Suppressor macrophage (primary cell): ENCODE measurements around the gene PHF3.
A peak's percentile ranks its signal among the peaks of the same experiment; 100 is the strongest.

Experiments
- DNase-seq, 4 experiments: peaks; one replicate each; pipeline ENCODE4 v3.0.0-alpha.2; 2020 to 2022
- total RNA-seq, 17 experiments: gene quantifications; one replicate each; lab custom pipeline; 2026; ENCODE audit warnings: mixed read lengths in 6 of 17, inconsistent platforms in 3 of 17; lab: John Stamatoyannopoulos, UW

PHF3 gene, protein sequence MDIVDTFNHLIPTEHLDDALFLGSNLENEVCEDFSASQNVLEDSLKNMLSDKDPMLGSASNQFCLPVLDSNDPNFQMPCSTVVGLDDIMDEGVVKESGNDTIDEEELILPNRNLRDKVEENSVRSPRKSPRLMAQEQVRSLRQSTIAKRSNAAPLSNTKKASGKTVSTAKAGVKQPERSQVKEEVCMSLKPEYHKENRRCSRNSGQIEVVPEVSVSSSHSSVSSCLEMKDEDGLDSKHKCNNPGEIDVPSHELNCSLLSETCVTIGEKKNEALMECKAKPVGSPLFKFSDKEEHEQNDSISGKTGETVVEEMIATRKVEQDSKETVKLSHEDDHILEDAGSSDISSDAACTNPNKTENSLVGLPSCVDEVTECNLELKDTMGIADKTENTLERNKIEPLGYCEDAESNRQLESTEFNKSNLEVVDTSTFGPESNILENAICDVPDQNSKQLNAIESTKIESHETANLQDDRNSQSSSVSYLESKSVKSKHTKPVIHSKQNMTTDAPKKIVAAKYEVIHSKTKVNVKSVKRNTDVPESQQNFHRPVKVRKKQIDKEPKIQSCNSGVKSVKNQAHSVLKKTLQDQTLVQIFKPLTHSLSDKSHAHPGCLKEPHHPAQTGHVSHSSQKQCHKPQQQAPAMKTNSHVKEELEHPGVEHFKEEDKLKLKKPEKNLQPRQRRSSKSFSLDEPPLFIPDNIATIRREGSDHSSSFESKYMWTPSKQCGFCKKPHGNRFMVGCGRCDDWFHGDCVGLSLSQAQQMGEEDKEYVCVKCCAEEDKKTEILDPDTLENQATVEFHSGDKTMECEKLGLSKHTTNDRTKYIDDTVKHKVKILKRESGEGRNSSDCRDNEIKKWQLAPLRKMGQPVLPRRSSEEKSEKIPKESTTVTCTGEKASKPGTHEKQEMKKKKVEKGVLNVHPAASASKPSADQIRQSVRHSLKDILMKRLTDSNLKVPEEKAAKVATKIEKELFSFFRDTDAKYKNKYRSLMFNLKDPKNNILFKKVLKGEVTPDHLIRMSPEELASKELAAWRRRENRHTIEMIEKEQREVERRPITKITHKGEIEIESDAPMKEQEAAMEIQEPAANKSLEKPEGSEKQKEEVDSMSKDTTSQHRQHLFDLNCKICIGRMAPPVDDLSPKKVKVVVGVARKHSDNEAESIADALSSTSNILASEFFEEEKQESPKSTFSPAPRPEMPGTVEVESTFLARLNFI (N-terminal part only)
- total RNA-seq = 31.3 to 129 (median 73.6) reads per million in 17 experiments

DNA sequence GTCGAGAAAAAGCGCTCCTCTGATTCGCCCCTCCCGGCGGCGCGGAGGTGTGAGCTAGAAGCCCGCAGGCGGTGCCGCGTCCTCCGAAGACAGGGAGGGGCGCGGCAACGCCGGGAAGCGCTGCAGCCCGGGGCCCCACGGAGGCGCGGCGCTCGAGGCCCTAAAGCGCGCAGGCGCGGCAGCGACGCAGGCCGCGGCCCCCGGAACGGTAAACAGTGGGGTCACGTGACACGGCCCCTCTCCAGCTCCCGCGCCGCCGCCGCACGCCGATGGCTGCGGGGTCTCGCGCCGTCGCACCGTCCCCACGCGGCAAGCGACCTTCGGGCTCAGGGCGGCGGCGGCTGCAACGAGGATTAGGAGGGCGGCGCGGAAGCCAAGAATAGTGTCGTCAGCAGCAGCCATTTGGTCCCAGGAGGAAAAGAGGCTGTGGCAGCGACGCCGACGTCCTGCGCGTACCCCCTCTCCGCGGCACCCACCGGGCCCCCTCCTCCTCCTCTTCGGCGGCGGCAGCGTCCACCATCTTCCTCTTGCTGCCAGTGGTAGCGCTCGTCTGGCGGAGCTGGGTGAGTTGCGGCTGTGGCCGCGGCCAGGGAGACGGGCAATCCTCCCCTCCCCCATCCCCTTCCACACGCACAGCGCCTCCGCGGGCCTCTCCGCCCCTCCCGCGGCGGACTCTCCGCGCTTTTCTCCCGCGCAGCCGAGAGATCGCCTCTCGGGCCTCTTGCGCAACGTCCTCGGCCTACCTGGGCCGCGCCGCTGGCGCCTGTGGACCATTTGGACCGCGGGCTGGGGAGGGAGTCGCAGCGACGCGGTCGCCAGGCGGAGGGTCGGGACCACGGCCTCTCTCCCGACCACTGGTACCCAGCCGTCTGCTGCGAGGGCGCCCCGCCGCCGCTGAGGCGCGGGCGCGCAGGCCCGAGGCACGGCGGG, at the start of gene PHF3:
Gene PHF3, plus strand, starts transcription at position 215 of the 930 bp plus-strand sequence. CDS start 10,750 bp downstream, outside the sequence.
- peak; percentile 92 to 97 (median 95) for DNase-seq

DNA sequence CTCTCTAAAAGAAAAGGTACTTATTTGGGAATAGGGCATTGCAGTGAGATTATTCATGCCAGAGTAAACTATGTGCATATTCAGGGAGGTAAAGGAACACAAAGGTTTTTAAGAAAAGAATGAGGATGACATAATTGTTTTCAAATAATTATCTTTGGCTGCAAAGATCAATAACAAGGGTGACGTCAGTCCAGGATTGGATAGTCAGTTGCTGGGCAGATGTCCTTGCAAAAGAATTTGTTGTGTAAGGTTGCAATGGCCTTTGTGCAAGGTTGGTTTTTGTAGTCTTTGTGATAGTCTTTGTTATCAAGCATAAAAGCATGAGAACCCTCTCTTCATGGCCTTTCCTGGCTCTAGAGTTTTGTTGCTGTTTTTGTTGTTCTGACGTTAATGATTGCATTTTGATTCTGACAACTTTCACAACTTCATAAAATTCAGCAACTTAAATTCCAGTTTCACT, 45.6 kb upstream of the PHF3 start:
- no peak for DNase-seq

DNA sequence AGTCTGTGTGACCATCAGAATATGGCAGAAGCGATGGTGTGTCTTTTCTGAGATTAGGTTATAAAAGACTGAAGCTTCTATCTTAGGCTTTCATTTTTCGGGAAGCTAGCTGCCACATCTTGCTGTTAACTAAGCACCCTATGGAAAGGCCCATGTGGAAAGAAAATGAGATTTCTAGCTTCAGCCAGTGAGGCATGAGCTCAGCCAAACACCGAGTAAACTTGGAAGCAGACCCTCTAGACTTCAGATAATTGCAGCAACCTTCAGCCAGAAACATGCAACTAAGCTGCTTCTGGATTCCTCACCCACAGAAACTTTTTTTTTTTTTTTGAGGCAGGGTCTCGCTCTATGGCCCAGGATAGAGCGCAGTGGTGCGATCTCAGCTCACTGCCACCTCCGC, 42.7 kb upstream of the PHF3 start:
- DNase-seq = no peak

DNA sequence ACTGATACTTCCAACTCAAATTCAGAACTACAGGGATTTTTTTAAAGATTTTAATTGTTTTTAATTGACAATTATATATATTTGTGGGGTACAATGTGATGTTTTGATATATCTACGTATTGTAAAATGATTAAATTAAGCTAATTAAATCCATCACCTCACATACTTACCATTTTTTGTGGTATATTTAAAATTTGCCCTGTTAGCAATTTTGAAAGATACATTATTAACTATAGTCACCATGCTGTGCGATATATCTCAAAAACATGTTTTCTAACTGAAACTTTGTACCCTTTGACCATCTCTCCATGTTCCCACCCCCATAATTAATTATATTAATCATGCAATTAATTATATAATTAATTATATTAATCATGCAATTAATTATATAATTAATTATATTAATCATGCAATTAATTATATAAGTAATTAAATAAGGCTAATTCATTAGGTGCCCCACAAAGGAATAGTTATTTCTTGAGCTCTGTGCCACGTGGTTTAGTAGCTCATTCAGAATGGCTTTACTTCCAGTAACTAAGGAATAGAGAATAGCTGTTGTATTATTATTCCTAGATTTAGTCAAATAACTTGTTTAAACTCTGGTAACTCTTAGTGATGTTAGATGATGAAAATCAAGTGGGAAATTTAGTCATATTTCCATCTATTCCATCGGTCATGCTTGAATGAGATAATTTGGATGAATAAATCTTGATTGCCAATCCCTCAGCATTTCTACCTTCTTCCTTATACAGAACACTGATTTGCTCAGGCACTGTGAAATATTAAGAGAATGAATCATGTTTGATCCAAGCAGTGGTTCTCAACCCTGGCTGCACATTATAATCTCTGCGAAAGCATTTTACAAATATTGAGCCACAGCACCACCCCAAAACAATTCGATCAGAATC, 38.2 kb upstream of the PHF3 start:
- DNase-seq = peak in 1 of 4 experiments; percentile 37

DNA sequence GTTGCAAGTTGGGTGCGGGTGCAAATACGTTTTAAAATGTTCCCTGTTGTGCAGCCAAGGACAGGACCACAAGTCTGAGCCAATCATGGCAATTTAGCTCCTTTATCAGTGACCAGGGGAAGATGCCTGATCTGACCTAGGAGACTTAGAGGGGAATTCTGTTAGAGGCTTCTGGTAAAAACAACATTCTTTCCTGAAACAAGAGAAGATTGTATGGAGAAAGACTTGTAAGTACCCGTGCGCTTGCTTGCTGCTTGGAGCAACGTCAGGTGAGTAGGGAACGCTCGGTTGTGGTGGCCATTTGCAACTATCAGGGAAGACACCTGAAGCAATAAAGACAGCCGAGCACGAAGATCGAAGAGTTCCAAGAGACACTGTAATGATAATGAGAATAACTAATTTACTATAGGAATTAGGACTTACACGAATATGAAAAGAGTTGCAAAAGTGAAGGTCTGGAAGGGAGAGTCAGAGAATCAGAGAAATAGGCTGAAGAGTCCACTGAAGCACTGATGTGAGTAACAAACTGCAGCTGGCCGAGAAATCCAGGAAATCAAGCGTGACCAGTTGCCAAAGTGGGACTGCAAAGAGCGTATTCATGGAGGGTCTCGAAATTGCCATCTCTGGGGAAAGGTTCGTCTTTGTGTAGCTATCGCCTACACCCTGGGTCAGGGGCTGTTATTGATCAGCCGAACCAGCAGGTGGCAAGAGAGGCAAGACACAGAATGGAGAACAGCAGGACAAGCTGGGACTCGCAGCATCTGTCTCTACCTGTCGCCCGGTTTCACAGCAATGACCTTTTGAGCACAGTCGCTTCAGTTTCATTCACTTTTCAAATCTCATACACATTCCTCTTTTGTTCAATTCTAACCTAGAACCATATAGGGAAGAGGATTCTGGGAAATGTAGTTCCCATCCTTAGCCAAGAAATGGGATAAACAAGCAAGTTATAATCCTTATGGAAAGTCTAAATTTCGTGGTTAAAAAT, 37.3 kb upstream of the PHF3 start:
- peak; percentile 64 to 78 (median 73) for DNase-seq

DNA sequence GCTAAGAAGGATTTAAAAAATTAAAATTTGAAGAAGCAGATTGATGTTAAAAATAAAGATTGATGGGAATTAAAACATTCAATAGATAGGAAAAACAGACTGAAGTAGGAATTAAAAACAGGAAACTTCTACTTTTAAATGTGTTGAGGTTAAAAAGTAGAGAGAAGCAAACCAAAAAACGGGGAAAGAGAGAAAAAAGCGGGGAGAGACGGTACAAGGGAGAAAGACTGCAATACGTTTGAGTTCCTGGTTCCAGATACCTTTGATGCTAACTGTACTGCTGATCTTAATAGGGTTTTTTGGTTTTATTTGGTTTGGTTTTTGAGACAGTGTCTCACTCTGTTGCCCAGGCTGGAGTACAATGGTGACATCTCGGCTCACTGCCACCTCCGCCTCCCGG, 36.4 kb upstream of the PHF3 start:
- no peak for DNase-seq

DNA sequence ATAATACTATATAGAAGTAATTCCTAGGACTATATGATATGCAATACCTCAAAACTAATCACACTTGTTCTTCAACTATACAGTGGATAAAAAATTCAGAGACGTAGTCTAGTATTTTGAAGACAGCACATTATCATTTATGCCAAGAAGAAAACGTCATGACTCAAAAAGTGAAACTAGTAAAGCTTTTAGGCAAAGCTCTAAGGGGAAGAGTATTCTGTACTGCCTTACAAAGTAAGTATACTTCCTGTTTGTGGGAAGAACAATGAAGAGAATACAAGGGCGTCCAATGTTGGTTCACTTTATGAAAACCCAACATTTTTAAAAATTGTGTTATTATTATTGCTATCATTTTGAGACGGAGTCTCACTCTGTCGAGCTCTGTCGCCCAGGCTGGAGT, 35.5 kb upstream of the PHF3 start:
- DNase-seq = peak in 3 of 4 experiments; percentile 21 to 67 (median 67)

DNA sequence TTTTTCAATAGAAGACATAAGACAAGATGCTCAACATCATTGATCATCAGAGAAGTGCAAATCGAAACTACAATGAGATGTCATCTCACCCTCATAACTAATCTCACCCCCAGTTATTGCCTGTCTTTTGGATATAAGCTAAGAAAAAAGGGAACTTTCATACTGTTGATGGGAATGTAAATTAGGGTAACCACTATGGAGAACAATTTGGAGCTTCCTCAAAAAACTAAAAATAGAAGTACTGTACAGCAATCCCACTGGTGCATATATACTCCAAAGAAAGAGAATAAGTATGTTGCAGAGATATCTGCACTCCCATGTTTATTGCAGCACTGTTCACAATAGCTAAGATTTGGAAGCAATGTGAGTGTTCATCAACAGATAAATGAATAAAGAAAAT, 26.4 kb upstream of the PHF3 start:
- DNase-seq = peak in 2 of 4 experiments; percentile 50 to 56

DNA sequence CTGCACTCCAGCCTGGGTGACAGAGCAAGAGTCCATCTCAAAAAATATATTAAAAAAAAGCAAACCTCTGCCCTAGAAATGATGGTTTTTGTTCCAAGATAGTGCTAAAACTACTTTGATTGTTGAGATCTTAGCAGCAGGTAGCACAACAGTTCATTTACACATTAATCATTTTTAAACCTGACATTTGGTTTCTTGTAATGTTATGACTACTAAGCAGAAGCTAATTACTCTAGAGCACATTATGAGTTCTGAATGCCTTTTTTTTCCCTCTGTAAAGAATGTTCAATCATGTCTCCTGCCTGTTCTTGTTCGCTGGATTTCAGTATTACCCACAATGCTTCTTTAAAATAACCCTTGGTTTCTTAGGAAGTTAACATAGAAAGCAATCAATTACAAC, 24.7 kb upstream of the PHF3 start:
- DNase-seq = no peak

DNA sequence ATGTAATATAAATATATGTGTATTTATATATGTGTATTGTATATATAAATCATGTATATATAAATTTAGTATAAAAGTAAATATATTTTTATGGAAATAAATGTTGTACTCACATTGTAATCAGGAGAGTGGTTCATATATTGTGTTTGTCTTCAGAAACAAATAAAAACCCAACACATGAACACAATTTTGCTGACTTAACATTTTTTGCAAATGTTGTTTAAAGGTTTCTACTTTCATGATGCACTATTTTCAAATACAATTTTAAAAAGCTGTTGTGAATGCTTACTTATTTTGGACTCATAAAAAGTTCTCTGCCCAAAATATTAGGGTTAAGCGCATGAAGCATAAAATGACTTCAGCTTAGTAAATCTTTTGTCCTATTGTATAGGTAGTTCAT, 24.0 kb upstream of the PHF3 start:
- DNase-seq = no peak

DNA sequence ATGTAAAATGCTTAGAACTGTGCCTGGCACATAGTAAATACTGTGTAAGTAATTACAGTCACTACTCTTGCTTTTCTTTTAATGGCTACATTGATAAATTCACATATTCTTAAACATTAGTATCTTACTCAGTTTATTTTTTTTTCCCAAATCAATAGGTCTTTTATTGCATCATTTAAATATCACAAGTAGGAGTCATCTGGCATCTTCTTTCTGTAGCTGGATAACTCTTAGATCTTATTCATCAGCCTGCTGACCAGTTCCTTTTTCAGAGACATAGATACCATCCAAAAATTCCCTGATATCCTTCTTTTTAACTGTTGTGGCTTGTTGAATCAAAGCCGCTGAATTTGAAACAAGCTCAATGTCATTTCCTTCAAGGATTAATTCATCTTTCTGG, 20.0 kb upstream of the PHF3 start:
- no peak for DNase-seq

DNA sequence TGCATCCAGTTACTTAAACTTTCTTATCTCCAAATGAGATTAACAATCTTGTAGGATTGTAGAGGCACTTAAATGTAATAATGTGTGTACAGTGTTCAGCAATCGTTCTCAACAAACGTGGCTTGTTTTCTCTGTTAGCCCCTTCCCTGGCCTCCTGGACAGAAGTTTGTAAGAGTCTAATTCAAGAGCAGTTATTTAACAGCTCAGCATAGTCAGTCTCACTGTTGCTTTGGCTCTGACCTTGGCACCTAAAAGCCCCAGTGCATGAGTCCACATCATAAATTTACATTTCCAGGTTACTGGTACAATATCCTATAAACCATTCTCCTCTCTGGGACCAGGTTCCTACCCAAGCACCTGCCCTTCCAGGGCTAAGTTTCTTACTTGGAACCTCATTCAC, 11.5 kb upstream of the PHF3 start:
- DNase-seq = no peak

DNA sequence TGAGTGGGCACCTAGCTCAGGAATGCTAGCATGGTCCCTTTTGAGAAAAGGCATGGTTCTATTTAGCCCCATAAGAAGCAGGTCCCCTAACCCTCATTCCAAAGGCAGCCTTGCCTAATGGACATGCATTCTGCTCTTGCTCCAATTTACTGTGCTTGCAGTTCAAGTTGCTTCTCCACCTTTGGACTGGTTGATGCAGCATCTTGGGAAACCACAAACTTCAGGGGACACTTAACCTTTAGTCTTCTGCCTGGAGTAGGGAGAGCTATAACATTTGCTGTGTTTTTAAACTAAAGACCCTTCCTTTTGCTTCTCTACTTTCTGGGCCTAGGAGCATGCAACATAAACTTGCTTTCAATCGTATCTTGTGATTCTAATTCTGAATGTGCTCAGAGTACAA, 5.1 kb upstream of the PHF3 start:
- DNase-seq = no peak

DNA sequence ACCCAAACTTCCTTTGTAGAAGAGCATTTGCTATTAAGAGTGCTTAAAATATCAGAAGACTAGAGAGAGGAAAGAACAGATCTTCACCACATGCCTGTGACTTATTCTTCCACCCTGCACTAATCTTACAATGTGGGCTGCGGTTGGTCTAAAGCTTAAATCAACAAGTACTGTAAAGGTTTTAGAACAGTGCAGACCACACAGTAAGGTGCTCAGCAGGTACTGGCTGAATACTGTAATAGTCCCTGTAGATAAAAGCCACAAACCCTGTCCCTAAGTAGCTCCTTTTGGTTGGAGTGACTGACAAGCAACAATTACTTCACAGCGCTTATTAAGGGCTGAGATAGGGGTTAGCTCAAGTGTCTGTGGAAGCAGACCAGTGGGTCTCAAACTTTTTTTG, 972 bp upstream of the PHF3 start:
- DNase-seq = no peak

DNA sequence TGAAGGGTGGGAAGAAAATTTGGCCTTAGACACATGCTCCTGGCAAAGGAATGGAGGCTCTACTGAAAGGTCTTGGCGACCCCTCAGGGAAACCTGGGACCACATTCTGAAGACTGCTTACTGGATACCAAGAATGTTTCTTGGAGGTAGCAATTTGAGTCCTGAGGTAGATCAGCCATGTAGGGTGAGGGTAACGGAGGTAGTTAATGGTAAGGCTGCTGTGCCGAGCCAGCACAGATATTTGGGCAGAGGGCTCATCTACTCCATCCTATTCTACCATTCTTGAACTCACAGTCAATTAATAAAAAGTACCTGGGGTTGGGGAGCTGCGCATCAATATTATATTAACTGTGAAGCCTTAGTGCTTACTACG, 401 bp upstream of the PHF3 start:
- no peak for DNase-seq

DNA sequence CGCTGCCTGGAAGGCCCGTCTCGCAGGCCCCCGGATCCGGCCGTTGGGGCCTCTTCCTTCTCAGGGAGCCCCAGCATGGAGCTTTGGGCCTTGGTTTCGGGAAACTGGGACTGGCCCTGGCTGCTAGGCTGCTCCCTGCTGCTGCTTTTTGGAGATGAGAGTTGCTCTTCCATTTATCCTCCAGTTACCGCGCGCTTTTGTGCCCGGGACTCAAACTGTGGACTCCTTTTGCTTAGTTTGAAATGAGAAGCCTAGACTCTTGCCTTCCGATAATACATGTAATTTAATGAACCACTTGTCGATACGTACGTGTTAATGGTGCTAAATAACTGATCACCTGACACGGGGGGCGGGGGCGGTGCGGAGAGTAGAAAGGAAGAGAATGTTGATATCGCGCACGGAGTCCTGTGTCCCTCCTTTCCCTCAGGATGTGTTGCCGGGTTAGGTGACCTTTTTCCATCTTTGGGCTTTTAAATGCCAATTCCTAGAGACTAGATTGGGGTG, 968 bp downstream of the PHF3 start:
- DNase-seq = peak; percentile 27 to 62 (median 46)

DNA sequence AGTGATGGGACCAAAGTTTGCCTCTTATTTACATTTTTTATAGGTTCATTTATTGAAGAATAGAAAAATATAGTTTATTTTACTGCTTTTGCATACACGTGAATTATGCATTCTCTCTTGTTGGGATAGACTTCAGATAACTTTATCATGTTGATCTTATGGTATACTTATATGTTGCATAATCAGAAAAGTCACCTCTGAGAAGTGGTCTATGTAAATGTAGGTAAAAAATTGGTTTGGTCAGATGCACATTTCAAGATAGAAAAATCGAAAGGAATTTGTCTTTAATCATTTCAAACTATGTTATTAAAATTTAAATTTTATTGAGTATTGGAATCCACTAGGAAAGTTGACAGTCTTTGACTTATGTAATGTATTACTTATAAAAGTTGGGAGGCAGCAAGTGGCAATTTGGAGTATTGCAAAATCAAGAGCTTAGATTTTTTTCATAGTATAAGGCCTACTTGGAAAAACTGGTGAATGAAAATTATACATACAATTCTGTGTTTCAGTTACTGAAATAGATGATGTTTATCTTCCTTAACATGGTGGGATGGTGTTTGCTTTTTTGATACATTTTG, 2.4 kb downstream of the PHF3 start:
- DNase-seq = peak in 1 of 4 experiments; percentile 7

DNA sequence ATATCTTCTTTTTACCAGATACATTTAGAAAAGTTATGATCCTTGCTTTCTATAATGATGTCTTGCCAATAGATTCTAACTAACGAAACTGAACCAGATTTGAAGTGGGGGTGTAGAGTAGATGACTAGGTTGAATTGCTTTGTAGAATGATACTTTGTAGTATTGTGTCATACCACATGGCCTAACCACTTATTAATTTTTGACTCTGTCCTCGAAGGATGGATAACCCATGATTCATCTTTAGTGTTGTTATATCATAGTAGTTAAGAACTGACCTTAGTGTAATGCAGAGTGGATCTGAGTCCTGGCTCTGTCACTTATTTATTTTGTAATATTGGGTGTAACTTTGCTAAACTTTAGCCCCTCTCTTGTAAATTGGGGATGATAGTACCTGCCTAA, 4.5 kb downstream of the PHF3 start:
- DNase-seq = no peak

DNA sequence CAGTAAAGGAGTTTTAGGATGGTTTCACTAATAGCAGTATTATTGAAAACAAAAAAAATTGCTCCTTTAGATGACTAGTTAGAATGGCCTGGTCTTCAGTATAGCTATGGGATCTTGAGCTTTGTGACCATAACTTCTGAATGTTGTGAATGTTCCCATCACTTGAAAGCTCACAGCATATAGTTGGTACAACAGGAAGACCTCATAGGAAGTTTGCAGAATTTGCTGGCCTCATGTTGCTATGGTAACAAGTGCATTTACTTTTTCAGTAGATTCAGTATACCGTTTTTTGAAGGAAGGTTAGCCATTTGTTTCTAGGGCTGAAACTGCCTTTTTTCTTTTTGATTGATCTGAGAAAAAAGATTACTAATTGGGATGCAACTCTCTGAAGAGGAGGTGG, 8.3 kb downstream of the PHF3 start:
- DNase-seq = peak in 3 of 4 experiments; percentile 4 to 48 (median 23)
